Measurements from ENCODE around the gene OSBPL10. TPM values are rescaled to one million over a fixed set of nuclear protein-coding genes. Genes with fewer than 3 reads are reported as not detected.

The OSBPL10 gene
- total RNA-seq, 2 experiments from 2014 or later: 65.7 to 170 TPM

DNA sequence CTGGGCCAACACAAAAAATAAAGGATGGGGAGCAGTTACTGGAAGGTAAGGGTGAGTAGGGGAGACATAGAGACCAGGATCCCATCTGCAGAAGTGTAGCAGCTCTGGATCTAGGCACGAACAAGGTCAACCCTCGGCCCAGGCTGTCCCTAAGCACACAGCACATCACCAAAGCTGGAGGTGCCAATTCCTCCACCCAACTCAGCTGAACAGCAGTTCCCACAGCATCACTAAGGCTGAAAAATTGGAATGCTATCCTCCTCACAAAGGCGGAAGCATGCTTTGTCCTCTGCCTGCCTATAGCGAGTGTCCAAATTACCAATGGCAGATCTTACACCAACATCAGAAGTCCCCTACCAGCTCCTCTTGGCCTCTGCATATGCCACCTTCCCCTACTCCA is 33.9 kb downstream of the OSBPL10 start:
- DNase-seq (ENCODE audit: low spot score): no peak
- POLR2A ChIA-PET: interaction anchor here (0.5 to 11.9 kb wide), 21 partner anchors 8 to 1329 kb away, joined by 3 to 141 read pairs (median 5); partner anchors contain the start of genes OSBPL10 and ZNF860
- Histone ChIP-seq H3K36me3 (ENCODE audit: insufficient read depth, low read length) (peaks cover 33% of the 10 kb centered on the region), H3K27ac (ENCODE audit: low read depth, low read length, poor library complexity, severe bottlenecking) (peak overlapping the region; percentile 100), H3K9me3 (ENCODE audit: low read length) (peaks cover 23% of the 10 kb centered on the region), H2AFZ (ENCODE audit: low read length) (no peak overlapping the region; the same call in 1 of the 2 replicates), H3K4me2 (ENCODE audit: low read length) (peak overlapping the region; percentile 80), H4K20me1 (ENCODE audit: insufficient read depth, low read length) (no peaks in the 10 kb centered on the region), H3K9me2 (ENCODE audit: insufficient read depth, low read length) (no peaks in the 10 kb centered on the region), H3K4me1 (ENCODE audit: insufficient read depth, low read length, poor library complexity, severe bottlenecking) (peaks cover 99% of the 10 kb centered on the region), H3K79me2 (ENCODE audit: insufficient read depth, low read depth, low read length) (peaks cover 94% of the 10 kb centered on the region), H3K4me3 (ENCODE audit: low read depth, low read length, poor library complexity, severe bottlenecking) (peak overlapping the region; percentile 57)
- BruUV-seq (replicated peaks): TSS peak; percentile 60
- TF ChIP-seq EZH2phosphoT487 (IDR thresholded peaks at IDR 0.05; ENCODE audit: borderline replicate concordance, low read depth, low read length): no peak
- TF ChIP-seq, protein P1, sequence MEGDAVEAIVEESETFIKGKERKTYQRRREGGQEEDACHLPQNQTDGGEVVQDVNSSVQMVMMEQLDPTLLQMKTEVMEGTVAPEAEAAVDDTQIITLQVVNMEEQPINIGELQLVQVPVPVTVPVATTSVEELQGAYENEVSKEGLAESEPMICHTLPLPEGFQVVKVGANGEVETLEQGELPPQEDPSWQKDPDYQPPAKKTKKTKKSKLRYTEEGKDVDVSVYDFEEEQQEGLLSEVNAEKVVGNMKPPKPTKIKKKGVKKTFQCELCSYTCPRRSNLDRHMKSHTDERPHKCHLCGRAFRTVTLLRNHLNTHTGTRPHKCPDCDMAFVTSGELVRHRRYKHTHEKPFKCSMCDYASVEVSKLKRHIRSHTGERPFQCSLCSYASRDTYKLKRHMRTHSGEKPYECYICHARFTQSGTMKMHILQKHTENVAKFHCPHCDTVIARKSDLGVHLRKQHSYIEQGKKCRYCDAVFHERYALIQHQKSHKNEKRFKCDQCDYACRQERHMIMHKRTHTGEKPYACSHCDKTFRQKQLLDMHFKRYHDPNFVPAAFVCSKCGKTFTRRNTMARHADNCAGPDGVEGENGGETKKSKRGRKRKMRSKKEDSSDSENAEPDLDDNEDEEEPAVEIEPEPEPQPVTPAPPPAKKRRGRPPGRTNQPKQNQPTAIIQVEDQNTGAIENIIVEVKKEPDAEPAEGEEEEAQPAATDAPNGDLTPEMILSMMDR (conservative IDR thresholded peaks at IDR 0.05; ENCODE audit: low read length): no peak
- CTCF ChIA-PET (ENCODE audit: unreplicated experiment): interaction anchor here (0.9 to 1.6 kb wide), 3 partner anchors 22 to 42 kb away, joined by 3 to 4 read pairs (median 4); no protein-coding TSS in a partner anchor
- intact Hi-C loops (cut with micrococcal nuclease; ENCODE audit: unreplicated experiment): loop anchor here (10.0 kb wide), 1 partner anchor 1342 kb away; the partner anchor contains the start of gene TGFBR2

DNA sequence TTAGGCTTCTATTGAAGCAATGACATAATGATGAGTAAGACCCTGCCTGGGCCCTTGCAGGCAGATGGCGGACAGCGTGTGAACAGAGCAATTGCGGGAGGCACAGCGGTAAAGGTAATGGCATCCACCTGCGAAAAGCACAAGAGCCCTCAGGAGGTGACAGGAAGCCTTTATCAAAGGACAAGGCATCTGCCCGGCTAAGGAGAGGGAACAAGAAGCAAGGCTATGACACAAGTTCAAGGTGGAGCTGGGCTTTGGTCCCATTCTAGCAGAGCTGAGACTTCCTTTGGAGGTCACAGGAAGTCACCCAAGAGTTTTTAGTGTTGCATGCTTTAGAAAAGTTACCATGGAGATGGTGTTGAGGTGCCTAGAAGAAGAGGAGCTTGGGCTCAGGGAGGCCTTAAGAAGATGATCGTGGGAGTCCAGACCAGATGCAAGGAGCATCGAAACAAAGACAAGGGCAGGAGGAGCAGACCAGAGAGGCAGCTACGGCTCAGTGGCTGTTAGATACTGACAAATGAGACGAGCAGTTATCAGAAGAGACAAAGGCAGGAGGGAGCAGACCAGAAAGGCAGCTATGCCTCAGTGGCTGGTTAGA is 34.5 kb downstream of the OSBPL10 start:
- peaks cover 93% of the 10 kb centered on the region for H3K79me2 ChIP-seq (ENCODE audit: insufficient read depth, low read depth, low read length)
- peak; percentile 82 for DNase-seq (ENCODE audit: low spot score)
- TF ChIP-seq, protein P1 (conservative IDR thresholded peaks at IDR 0.05; ENCODE audit: low read length): no peak
- no peak for TF ChIP-seq EZH2phosphoT487 (IDR thresholded peaks at IDR 0.05; ENCODE audit: borderline replicate concordance, low read depth, low read length)
- peak overlapping the region; percentile 80 for H3K4me2 ChIP-seq (ENCODE audit: low read length)
- no TSS peak for BruUV-seq (replicated peaks)
- H2AFZ ChIP-seq (ENCODE audit: low read length): no peak overlapping the region; the same call in 1 of the 2 replicates
- peak overlapping the region; percentile 57 for H3K4me3 ChIP-seq (ENCODE audit: low read depth, low read length, poor library complexity, severe bottlenecking)
- peaks cover 99% of the 10 kb centered on the region for H3K4me1 ChIP-seq (ENCODE audit: insufficient read depth, low read length, poor library complexity, severe bottlenecking)
- no peaks in the 10 kb centered on the region for H4K20me1 ChIP-seq (ENCODE audit: insufficient read depth, low read length)
- no peaks in the 10 kb centered on the region for H3K9me2 ChIP-seq (ENCODE audit: insufficient read depth, low read length)
- H3K36me3 ChIP-seq (ENCODE audit: insufficient read depth, low read length): peaks cover 33% of the 10 kb centered on the region
- H3K9me3 ChIP-seq (ENCODE audit: low read length): peaks cover 23% of the 10 kb centered on the region
- H3K27ac ChIP-seq (ENCODE audit: low read depth, low read length, poor library complexity, severe bottlenecking): peak overlapping the region; percentile 100
- ChIA-PET POLR2A (interaction anchor here (0.5 to 11.9 kb wide), 25 partner anchors 9 to 1328 kb away, joined by 3 to 141 read pairs (median 5); partner anchors contain the start of genes OSBPL10, STT3B and ZNF860), CTCF (ENCODE audit: unreplicated experiment) (interaction anchor here (0.9 to 1.6 kb wide), 3 partner anchors 22 to 42 kb away, joined by 3 to 4 read pairs (median 4); no protein-coding TSS in a partner anchor)
- intact Hi-C loops (cut with micrococcal nuclease; ENCODE audit: unreplicated experiment): loop anchor here (10.0 kb wide), 1 partner anchor 1342 kb away; the partner anchor contains the start of gene TGFBR2

DNA sequence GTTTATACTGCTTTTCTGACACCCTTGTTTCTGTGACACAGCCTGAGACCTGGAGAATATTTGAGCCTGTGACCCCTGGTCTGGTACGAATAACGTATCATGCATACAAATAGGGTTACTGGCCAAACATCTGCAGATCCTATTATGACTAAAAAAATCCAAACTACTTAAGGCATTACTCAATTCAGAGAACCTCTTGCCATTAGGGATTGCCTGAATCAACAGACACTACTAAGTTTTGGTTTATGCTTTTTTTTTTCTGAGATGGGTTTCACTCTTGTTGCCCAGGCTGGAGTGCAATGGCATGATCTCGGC is 35.4 kb downstream of the OSBPL10 start:
- Histone ChIP-seq H3K4me2 (ENCODE audit: low read length) (peak overlapping the region; percentile 80), H4K20me1 (ENCODE audit: insufficient read depth, low read length) (no peaks in the 10 kb centered on the region), H2AFZ (ENCODE audit: low read length) (peak overlapping the region; percentile 24; the same call in 1 of the 2 replicates), H3K79me2 (ENCODE audit: insufficient read depth, low read depth, low read length) (peaks cover 93% of the 10 kb centered on the region), H3K36me3 (ENCODE audit: insufficient read depth, low read length) (peaks cover 31% of the 10 kb centered on the region), H3K4me1 (ENCODE audit: insufficient read depth, low read length, poor library complexity, severe bottlenecking) (peaks cover 99% of the 10 kb centered on the region), H3K27ac (ENCODE audit: low read depth, low read length, poor library complexity, severe bottlenecking) (peak overlapping the region; percentile 100), H3K4me3 (ENCODE audit: low read depth, low read length, poor library complexity, severe bottlenecking) (peak overlapping the region; percentile 42), H3K9me2 (ENCODE audit: insufficient read depth, low read length) (no peaks in the 10 kb centered on the region), H3K9me3 (ENCODE audit: low read length) (peaks cover 19% of the 10 kb centered on the region)
- CTCF ChIA-PET (ENCODE audit: unreplicated experiment): no interaction called here
- no peak for DNase-seq (ENCODE audit: low spot score)
- BruUV-seq (replicated peaks): no TSS peak
- intact Hi-C loops (cut with micrococcal nuclease; ENCODE audit: unreplicated experiment): loop anchor here (1.0 to 10.0 kb wide), 3 partner anchors 15 to 1341 kb away; partner anchors contain the start of gene TGFBR2
- TF ChIP-seq, protein P1 (conservative IDR thresholded peaks at IDR 0.05; ENCODE audit: low read length): no peak
- no peak for TF ChIP-seq EZH2phosphoT487 (IDR thresholded peaks at IDR 0.05; ENCODE audit: borderline replicate concordance, low read depth, low read length)
- POLR2A ChIA-PET: interaction anchor here (0.7 to 11.9 kb wide), 7 partner anchors 12 to 63 kb away, joined by 4 to 141 read pairs (median 7); no protein-coding TSS in a partner anchor
